ENCODE results near the gene NTF3.

NTF3 gene

DNA sequence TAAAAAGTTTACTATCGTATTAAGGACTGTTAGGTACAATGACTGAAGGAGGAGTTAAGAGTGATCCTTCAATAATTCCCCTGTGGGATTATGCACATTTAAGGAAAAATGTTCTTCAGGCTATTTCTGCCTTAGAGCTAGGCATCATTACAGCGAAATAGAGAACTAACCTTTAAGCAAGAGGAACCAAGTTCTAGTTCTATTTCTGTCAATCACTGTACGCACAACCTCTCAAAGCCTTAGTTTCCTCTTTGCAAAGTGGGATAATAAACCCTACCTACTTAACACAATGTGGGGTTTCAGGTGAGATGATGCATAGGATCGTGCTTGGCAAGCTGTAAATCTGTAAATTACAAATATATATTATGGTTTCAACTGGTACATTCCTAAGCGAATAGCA, 15.4 kb downstream of the NTF3 start:
- DNase-seq (ENCODE audit: low read depth), result no peak
- TF ChIP-seq, protein P1, sequence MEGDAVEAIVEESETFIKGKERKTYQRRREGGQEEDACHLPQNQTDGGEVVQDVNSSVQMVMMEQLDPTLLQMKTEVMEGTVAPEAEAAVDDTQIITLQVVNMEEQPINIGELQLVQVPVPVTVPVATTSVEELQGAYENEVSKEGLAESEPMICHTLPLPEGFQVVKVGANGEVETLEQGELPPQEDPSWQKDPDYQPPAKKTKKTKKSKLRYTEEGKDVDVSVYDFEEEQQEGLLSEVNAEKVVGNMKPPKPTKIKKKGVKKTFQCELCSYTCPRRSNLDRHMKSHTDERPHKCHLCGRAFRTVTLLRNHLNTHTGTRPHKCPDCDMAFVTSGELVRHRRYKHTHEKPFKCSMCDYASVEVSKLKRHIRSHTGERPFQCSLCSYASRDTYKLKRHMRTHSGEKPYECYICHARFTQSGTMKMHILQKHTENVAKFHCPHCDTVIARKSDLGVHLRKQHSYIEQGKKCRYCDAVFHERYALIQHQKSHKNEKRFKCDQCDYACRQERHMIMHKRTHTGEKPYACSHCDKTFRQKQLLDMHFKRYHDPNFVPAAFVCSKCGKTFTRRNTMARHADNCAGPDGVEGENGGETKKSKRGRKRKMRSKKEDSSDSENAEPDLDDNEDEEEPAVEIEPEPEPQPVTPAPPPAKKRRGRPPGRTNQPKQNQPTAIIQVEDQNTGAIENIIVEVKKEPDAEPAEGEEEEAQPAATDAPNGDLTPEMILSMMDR (IDR thresholded peaks at IDR 0.05; ENCODE audit: insufficient read depth, low read depth, low read length, missing control alignments), result no peak

DNA sequence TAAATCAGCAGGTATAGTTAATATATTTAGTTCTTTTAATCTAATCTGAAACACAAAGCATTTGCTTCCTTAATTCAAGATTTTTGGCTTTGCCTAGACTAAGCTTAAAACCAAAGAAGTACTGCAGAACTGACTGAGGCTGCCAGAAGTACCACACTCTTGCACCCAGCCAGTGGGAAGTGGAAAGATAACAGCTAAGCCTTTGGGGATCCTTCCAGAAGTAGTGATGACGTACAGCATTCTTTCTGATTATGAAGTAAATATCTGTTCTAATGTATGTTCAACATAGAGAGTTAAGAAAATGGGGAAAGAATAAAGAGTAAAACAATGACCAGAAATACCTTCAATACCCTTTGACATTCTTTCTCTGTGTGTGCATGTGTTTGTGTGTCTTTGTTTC, 19.3 kb downstream of the NTF3 start:
- DNase-seq (ENCODE audit: low read depth), result no peak
- H3K4me3 ChIP-seq (ENCODE audit: low read depth, low read length), result no peak overlapping the region
- TF ChIP-seq, protein P1 (IDR thresholded peaks at IDR 0.05; ENCODE audit: insufficient read depth, low read depth, low read length, missing control alignments), result no peak

More for the DNA sequence above, 15.4 kb downstream of the NTF3 start:
- H3K4me3 ChIP-seq (ENCODE audit: low read depth, low read length), result no peak overlapping the region

DNA sequence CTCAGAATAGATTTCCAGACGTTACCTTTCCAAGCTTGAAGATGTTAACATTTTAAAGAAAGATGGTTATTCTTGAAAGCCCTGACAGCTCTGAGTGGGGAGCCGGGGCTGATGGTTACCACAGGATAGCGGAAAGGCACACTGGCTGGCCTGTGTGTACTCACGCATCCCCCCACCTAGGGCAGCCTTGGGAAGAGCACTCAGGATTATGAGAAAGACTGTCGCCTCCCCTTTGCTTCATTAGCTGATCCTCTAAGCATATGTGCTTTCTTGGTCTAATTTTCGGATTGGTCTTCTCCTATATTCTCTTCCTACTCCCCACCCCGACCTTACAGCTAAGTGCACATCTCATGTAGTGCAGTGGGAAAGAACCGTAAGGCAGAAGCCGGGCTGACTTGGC, 20.7 kb downstream of the NTF3 start:
- DNase-seq (ENCODE audit: low read depth), result no peak
- no peak overlapping the region for H3K4me3 ChIP-seq (ENCODE audit: low read depth, low read length)
- TF ChIP-seq, protein P1 (IDR thresholded peaks at IDR 0.05; ENCODE audit: insufficient read depth, low read depth, low read length, missing control alignments), result no peak

DNA sequence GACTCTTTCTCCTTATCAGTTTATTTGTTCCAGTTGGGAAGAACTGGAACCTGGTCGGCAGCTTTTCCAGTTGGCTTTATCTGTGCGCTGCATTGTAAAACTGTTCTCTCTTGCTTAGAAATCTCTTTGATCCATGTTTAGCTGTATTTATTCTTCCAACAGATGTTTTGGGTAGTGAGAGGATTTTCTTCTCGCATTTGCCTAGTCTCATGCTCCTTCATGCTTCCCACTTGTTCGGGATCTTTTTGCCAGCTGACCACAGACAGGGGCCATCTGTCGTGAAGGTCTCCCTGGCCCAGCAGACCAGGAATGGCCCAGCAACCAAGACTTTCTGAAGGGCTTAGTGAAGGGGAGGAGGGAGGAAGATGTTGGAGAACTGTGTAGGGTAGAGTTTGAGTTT, 21.6 kb downstream of the NTF3 start:
- no peak for DNase-seq (ENCODE audit: low read depth)
- TF ChIP-seq, protein P1 (IDR thresholded peaks at IDR 0.05; ENCODE audit: insufficient read depth, low read depth, low read length, missing control alignments), result no peak
- H3K4me3 ChIP-seq (ENCODE audit: low read depth, low read length), result no peak overlapping the region

DNA sequence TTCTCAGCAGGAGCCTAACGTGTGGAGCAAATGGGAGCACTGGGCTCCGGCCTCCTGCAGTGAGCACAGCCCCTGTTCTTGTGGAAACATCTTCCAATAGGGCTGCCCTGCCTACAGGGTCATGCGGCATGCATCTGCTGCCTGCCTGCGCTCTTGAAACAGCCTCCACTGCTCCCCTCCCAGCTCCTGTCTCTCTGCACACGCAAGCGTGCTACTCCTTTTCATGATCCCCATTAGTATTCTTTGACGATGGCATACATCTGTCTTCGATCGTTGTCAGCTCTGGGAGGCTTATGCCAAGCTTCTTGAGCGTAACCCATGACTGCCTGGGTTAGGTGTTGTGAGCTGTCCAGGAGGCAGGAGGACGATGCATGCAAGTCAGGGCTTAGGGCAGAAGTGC, 23.1 kb downstream of the NTF3 start:
- H3K4me3 ChIP-seq (ENCODE audit: low read depth, low read length), result no peak overlapping the region
- no peak for DNase-seq (ENCODE audit: low read depth)
- TF ChIP-seq, protein P1 (IDR thresholded peaks at IDR 0.05; ENCODE audit: insufficient read depth, low read depth, low read length, missing control alignments), result no peak

DNA sequence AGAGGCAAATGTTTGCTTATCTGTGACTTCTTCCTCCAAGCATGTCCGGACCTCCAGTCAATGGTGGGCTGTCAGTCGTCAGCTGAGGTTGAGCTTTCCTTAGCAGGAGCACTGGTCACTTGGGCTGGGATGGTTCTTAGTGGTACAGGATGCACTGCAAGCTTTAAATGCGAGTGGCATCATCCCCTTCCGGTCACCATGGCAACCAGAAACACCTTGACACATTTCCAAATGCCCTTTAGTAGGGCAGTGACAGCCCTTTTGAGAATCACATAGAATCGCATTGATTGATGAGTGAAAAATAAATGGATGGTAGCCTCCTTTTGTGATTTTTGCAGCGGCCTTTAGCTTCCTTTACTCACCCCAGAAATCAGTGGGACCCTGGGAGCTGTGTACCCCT, 24.1 kb downstream of the NTF3 start:
- DNase-seq (ENCODE audit: low read depth), result no peak

DNA sequence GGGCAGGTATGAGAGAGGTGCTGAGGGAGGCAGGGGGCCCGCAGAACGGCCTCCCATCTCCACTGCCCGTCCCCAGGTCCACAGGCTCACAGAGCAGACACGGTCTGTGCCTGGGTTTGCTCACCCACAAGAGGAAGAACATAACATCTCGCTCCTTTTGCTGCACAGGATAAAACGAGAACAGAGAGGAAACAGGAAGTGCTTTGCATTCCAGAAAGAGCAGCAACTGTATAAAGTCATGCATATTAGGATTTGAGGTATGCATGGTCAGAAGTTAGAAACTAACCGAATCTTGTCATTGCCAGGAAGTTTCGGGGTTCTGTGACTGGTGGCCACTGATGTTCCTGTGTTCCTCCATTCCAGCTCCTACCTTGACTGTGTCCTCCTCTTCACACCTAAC, 25.0 kb downstream of the NTF3 start:
- H3K4me3 ChIP-seq (ENCODE audit: low read depth, low read length), result no peak overlapping the region
- DNase-seq (ENCODE audit: low read depth), result no peak
- TF ChIP-seq, protein P1 (IDR thresholded peaks at IDR 0.05; ENCODE audit: insufficient read depth, low read depth, low read length, missing control alignments), result no peak

More for the DNA sequence above, 24.1 kb downstream of the NTF3 start:
- H3K4me3 ChIP-seq (ENCODE audit: low read depth, low read length), result no peak overlapping the region
- TF ChIP-seq, protein P1 (IDR thresholded peaks at IDR 0.05; ENCODE audit: insufficient read depth, low read depth, low read length, missing control alignments), result no peak

Data from GM12865 (cell line).